HG03558 (cell line): Measurements from ENCODE around the gene SH3PXD2A.

Experiments
- ATAC-seq: cut with Tn5 transposase; IDR thresholded peaks from one replicate; pipeline ENCODE4 v1.9.1; 2021; ENCODE audit warnings: moderate number of reproducible peaks; ENCODE audit not compliant: unreplicated experiment; ENCODE audit errors: extremely low read depth

SH3PXD2A gene

DNA sequence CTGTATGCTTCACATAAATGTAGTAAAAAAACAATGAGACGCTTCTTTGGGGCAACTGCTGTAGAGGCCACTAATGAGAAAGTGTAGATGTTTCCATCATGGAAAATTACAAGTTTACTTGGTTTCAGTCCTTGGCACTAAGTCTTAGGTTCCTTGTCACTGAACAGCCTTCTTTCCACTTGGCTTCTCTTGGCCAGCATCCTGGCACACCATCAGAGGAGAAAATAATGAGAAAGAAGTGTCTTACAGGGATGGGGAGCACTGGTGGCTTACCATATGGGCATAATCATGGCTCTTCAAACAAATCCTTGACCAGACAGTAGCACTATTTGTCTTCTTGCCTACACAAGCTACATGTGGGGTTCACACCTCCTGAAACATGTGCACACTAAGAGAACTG is 22.5 kb upstream of the SH3PXD2A start:
- ATAC-seq: no peak

DNA sequence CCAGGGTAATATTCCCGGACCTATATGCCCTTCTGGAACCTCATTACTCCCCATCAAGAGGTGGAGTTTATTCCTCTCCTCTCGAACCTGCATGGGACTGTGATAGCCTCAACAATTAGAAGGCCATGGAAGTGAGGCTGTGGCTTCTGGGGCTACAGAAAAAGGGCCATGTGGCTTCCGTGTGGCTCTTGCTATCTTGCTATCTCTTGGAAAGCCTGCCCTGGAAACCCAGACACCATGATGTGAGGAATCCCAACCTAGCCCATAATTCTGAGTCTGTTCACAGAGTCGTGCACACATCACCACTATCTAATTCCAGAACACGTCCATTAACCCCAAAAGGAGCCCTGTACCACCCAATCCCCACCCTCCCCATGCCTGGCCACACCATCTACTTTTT is 20.8 kb upstream of the SH3PXD2A start:
- no peak for ATAC-seq

DNA sequence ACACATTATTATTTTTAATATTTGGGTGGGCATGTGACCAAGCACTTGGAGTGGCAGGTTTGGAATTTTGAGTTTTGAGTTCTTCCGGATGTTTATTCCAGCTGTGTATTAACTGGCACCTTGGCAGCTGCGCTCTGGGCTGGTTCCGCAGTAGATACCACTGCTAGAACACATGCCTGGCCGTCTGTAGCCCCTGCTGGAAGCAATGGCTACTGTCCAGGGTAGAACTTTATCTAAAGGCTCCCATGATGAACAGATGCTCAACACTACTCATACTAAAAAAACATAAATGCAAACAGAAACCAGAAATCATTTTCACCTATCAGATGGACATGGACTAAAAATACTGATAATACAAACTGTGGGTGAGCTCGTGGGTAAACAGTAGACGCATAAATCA is 19.4 kb upstream of the SH3PXD2A start:
- ATAC-seq: no peak

DNA sequence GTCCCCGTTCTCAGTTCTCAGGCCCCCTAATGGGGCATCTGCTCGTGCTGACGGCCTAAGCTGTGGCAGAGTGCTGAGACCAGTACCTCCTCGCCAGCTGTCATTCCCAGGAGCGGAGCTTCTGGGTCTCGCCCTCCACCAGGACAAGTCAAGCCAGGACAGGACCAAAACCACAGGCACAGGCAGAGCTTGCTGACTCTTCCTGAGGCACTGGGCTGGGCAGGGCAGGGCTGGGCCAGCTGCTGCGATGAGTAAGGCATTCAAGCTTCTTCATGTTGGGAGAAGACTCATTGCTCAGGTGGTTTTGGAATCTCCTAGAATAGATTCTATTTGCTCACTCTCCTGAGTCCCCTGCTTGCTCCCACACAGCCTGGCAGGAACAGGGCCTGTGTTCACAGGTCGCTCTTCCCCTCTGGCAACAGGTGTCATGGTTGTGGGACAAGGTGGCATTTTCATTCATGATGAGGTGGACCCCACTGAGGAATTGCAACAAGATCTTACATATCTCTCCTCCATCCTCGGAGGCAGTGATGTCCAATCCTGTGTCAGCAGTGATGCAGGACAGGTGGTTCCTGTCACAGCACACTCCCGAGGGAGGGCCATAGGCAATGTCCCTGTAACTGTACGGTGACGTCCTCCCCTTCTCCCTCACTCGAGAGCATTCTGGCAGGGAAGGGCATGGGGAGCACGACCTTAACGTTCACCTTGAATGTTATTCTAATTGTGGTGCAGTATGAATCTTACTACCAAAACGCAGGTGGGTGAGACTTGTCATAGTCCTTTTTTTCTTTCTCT is 17.0 kb upstream of the SH3PXD2A start:
- ATAC-seq: no peak

DNA sequence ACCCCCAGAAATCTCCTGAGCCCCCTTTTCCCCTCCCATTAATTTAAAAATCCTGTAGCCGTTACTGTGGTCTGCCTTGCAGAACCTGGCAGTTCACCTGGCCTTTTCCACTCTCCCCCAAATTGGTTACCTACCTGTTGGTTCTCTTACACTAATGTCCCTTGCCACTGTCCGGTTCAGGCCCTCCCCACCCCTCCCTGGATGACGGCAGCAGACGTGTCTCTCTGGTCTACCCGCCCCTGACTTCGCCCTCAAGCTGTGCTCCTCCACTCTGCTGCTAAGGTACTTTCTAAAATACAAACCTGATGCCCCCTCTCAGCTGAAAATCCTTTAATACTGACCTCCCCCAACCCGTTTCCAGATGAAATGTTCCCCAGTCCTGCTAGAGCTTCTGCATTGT is 15.6 kb upstream of the SH3PXD2A start:
- ATAC-seq: no peak

DNA sequence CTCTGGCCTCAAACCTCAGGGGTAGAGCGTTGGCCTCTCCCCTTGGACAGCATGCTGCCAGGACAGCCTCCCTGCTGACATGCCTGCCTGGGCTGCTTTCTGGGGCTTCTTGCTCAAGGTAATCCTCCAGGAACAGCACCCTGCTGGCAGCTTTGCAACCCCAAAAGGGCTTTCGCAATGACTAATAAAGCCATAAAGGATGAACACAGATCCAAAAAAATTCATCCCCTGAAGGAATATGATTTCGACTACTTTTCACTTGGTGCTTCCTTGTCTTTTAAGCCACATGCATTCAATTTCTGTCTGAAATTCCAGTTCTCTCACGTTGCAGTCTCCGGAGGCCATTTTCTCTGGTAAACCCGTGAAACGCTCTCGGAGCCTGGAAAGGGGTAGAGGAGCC is 15.1 kb upstream of the SH3PXD2A start:
- ATAC-seq: no peak

DNA sequence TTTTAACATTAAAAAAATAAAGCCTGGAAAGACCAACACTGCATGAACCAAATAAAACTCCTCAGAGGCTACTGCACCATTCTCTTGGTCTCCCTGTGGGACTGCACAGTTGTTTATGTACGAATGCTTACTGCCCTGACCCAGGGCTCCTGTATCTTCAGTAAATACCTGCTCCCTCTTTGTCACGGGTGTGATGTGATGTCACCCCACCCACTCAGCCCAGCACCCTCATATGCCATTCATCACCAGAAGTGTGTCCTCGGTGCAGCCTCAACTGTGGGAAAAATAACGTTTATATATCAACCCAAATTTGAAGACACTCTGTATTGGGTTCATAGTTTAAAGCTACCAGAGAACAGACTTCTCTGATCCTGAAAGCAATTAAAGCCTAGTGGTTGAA is 14.0 kb upstream of the SH3PXD2A start:
- ATAC-seq: no peak

DNA sequence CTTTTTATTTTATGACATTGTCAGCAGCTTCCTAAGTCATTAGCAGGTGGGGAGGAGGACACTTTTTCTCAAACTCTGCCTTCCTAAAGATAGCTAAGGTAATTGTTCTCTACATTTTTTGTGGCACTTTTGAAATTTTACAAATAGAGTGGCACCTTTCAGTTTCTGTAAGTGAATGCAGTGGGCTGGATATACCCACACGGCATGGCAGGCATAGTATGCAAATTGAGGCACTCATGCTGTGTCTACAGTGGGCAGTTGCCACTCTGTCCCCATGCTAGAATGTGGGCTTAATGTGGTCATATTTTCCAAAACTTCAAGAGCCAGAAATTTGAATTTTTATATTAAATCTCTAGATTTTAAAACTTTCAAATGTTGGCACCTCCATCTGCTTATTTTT is 12.8 kb upstream of the SH3PXD2A start:
- no peak for ATAC-seq

DNA sequence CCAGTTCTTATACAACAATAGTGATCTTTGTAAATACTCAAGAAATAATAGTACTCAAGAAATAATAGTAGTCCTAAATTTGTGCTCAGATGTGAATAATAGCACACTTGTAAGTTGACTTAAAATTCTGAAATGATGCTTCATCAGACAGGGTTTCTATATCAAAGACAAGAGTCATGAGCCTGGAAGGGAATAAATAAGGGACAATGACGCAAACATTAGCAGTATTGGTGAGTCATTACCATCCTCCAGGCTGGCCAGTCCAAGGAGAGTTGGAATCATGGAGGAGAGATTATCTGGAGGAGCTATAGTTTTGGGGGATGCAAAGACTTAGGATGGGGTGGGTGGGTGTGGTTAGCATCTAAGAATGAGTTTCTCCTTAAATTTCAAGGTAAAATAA is 6.1 kb upstream of the SH3PXD2A start:
- ATAC-seq: no peak

DNA sequence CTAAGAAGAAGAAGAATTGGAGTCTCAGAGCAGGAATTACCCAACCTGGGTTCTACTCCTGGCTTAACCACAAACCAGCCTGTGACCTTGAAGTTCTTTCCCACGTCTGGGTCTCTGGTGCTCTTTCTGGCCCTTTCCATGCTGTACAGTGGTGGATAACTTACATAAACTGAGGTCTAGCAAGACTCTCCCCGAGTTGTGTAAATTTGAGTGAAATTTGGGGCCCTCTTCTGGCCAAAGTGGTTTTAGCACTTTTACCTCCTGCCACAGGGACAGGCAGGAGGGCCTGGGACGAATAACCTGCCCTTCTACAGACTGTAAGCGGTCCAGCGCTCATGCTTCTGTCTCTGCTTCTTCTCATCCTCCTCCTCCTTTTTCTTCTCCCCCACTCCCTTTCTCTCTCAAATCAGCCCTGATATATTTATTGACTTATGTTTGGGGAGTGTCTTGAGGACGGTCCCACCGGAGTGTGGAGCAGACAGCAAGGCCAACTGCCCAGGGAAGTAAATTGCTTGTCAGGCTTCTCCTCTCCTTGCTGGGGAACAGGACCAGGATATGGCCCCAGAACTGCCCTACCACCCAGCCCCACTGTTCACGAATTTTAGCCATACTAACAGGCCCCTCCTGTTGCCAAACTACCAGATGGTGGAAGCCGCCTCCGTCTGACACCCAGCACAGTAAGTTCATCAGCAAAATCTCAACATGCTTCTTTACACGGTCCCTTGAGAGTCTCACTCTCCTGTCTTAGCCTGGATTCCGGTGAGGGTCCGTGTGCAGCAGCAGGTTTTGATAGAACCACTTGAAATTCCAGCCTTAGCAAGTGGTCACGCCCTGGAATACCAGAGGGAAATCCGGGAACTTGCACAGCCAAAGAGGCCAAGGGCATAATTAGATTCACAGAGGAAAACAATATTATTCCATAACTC is 4.0 kb upstream of the SH3PXD2A start:
- no peak for ATAC-seq

DNA sequence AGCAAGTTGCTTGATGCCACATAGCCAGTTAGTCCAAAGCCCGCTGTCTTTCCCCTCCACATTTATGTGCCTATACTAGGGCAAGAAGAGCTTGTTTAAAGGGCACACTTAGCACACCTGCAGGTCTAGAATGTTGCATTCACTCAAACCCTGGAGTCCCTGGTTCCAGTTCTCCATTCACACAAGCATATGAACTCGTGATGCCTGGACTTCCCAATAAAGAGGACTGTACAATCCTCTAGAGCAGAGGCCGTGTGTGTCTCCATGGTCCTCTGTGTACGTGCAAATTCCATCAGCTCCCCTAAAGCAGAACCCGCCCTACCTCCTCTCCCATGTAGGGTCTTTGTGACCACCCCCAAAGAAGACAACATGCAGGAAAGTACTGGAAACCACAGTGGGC is 3.0 kb upstream of the SH3PXD2A start:
- no peak for ATAC-seq

DNA sequence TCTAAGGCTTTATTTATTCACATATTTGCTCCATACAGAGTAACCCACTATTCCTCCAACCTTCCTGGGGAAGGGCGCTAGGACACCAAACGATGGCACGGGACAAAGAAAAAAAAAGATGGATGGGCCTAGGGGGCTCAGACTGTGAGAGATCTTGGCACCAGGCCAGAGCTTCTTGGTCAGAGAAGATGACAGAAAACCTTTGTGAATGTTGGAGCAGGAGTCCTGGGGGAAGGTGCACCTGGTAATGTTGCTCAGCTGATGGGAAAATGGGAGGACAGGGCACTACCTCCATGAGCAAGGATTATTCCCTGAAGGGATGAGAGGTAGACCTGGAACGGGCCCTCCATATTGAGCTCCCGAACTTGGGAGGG is 1.4 kb upstream of the SH3PXD2A start:
- no peak for ATAC-seq

DNA sequence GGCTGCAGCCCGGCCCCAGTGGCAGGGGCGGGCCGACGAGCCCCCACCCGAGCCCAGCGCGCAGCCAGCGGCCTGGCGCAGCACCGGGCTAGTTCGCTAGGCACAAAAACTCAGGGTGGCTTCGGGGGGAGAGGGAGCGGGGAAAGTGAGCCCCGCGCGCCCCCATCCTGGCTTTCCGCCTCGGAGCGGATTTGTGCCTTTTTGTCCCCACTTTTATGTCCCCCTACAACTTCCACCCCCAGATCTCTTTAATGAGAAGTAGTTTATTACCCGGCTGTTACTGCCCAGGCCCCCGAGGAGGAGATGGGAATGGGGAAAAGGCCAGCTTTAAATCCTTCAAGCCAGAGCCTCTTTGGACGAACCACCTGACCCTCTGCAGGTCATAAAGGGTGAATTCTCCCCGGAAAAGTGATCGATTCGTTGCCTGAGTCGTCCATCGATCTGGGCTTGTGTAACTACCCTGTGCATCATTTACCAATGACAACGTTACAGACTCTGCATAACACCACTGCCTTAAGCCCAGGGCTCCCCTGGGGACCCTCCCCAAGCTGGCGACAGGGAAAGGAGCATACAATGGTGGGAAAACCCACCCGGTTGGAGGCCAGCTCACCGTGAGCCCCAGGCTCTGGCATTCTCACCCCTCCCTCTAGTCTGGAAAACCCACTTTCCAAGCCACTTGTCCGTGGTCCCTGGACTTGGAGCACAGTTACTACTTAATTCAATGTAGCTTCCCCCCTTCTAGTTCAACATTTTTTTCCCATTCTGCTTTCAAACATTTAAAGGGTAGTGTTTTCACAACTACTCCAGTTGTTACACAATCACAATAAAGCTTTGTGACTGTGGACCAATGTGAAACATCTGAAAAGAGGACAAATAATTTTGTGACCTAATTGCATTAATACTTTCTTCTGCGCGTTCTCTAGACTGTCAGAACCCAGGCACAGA is 748 bp upstream of the SH3PXD2A start:
- ATAC-seq: no peak

DNA sequence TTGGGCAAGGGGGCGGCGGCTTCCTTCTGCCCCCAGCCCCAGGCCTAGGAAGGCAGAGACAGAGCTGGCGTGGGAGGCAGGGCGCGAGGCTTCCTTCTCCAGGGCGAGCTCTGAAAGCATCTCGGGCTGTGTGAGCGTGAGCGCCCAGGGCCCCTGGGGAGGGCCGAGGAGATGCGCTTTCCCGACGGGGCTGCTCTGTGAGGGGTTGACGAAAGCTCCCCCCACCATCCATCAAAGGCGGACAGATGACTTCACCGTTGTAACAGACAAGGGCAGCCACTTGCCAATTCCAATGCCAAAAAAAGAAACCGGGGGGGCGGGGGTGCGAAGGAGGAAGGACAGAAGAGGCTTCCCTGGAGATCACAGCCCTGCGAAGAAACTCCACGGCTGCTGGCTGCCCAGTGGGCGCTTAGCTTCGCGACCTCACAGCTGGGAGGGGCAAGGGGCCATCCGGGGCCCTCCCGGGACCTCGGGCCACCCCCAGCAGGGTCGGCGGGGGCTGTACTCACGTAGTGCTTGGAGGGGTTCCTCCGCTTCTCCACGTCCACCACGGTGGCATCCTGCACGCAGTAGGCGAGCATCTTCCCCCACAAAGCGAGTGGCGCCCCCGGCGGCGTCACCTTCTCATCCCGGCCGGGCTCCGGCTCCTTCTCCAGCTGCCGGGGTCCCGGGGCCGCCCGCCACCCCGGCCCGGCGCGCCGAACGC is 537 bp downstream of the SH3PXD2A start:
- no peak for ATAC-seq

DNA sequence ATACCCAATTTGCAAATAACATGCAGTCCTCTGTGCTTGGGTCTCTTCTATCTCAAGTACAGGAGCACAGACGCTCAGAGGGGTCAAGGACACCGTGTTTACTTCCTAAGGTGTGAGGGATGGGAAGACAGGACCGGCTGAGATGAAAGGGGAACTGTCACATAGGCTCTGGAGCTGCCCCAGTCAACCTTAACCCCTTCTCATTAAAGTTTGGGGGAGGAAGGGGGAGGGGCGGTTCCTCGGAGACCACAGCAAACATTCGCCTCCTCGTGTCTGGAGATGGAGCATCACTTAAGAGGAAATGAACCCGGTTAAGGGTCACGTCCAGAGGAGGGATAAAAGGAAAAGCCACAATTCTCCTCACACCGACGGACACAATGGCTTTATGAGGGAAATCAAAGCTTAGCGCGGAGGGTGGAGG is 1.1 kb downstream of the SH3PXD2A start:
- ATAC-seq: no peak

DNA sequence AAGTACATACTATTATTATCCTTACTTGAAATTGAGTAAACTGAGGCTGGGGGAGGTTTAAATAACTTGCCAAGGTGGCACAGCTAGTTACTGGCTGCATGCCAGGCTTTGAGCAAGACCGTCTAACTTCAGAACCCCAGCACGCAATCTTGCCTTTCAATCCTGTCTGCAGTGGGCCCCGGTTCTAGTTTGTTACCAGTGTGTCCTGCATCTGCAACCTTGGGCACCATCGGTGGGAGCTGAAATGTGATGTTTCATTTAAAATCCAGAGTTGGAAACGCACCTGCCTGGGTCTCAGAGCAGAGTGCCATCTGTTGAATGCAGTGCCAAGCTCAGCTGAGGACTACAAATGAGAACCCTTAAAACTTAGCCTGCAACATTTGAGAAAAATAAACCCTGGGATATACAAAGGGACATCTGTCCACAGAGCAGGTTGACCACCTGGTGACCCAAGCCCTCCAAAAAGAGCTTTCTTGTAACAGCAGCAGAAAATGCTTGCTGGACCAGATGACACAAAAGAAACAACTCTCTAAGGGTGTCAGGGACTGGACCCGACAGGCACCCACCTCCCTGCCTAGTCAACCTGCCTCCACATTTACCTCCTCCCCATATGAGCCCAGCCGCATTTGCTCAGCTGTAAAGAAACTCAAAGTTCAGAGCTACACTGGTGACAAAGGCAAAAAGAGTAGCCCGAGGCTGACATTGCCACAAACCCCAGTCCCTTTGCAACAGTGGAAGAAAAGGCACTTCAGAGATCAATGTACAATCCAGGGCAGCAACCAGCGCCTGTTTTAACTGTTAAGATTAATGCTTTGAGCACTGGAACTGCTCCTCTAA is 1.7 kb downstream of the SH3PXD2A start:
- ATAC-seq: no peak

DNA sequence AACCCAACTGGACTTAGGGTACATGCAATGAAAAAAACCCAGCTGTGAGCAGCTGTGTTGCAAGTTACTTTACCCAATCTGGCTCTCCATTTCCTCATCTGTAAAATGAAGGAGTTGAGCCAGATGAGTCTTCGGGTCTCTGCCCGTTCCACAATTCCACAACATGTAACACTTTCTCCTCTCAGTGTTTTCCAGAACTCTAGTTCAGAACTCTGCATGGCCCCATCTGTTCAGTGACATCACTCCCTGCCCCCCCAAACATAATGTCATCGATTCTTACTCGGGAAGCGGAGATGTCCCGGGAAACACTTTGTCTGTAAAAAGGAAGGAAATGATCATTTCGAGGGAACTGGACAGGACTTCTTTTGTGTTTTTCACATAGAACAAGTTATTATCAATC is 2.5 kb downstream of the SH3PXD2A start:
- ATAC-seq: no peak

DNA sequence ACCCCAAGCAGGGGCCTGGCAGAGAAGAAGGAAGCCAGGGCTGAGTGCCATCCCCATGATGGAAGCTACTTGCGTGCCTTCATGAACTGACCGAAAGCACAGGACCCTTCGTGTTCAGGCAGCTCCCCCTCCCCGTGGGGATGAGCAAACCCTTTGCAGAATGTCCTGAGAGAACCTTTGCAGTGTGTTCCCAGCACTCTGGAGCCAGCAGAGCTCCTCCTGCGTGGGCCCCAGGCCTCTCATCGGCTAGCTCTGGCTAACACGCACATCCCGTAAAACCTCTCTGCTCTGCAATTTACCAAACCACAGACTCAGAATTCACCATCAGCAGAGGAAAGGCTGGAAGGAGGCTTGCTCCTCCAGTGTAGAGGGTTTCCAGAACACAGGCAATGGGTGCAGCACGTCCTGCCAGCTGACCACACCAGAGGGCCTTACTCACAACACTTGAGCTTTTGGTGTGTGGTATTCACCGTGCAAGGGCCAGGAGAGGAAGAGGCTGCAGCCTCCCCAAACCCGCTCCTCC is 3.1 kb downstream of the SH3PXD2A start:
- ATAC-seq: no peak

DNA sequence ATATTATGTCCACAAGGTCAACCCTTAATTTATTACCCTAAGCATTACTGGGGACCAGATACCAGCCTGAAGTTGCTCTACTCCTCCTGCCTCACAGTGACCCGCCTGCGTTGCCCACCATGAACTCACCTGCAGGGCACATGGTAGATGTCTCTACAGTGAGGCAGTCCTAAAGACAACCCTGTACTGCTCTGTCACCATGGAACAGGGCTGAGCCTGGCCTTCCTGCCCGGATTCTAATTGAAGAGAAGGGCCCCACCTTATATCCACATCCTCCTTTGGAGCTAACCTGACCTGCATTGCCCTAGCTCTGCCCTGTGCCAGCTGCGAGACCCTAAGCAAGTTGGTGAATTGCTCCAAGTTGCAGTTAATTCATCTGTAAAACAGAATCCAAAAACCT is 4.1 kb downstream of the SH3PXD2A start:
- ATAC-seq: no peak
